Erythroblast (primary cell): ENCODE data around the gene LYSMD3.

ENCODE experiments used
- GATA1 ChIP-seq: IDR thresholded peaks from 2 replicates; pipeline ENCODE4 v1.6.1; 2011; ENCODE audit warnings: low read depth, mild to moderate bottlenecking, control low read depth, low read length, moderate library complexity
- POLR2A ChIP-seq: IDR thresholded peaks from 2 replicates; pipeline ENCODE4 v1.6.1; 2011; ENCODE audit warnings: mild to moderate bottlenecking, low read length

DNA sequence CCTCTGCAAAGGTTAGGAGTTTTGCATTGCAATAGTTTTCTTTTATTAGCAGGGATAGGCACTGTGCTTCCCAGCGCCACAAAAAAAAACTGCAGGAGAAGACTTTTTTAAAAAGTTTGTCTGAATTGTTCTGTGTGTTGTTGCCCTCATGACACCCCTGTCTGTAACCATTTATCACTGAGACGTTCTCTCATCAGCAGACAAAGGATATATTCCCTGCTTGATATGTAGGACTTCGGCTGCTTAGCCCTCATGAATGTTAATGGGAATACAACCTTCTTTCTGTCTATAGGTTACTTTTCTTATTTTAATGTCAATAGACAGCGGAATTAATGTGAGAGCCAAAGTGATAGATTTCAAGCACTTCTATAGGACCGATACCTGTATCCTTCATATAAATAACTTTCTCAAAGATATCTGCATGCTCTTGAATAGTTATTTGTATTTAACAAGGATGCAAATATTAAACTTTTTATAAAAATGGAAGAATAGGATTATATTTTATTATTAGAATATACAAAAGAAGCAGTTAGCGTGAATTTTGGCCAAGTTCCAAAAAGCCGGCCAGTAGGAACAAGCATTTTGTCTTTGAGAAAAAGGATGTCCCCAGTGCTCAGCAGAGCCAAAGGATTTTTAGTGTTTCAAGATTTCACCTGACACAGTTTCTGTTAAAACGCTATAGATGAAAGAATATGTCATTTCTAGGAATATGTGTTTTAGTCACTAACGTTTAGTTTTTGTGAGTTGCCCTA, 1.5 kb upstream of the LYSMD3 start:
- TF ChIP-seq POLR2A (no peak), GATA1 (no peak)
